Immature natural killer cell (primary cell): ENCODE data around the gene ASXL2. TPM values are rescaled to one million over a fixed set of nuclear protein-coding genes. Genes with fewer than 3 reads are reported as not detected.
"Not testable (repeated sequence)": the region's sequence is repeated elsewhere in the genome, so short reads cannot be mapped to it uniquely, and the experiment has no call there.

Experiments
- DNase-seq, 3 donors: peaks; one replicate each; pipeline ENCODE4 v3.0.0; 2022; ENCODE audit warnings: mixed read lengths in 1 of 3
- H3K27ac Mint-ChIP-seq, 6 donors: one replicate each; pipeline ENCODE4 v1.8.0; 2020; ENCODE audit warnings: mixed read lengths in 6 of 6, mild to moderate bottlenecking in 5 of 6, inconsistent platforms in 4 of 6, moderate library complexity in 3 of 6
- H3K27me3 Mint-ChIP-seq, 3 donors: one replicate each; pipeline ENCODE4 v1.8.0; 2020 to 2021; ENCODE audit warnings: low read depth in 3 of 3, mild to moderate bottlenecking in 3 of 3, mixed read lengths in 3 of 3, moderate library complexity in 3 of 3, inconsistent platforms in 1 of 3
- H3K36me3 Mint-ChIP-seq, 3 donors: one replicate each; pipeline ENCODE4 v1.8.0; 2020; ENCODE audit warnings: mixed read lengths in 3 of 3, inconsistent platforms in 2 of 3, mild to moderate bottlenecking in 2 of 3
- H3K4me1 Mint-ChIP-seq, 2 donors: one replicate each; pipeline ENCODE4 v1.8.0; 2020; ENCODE audit warnings: inconsistent platforms in 2 of 2, mild to moderate bottlenecking in 2 of 2, mixed read lengths in 2 of 2, moderate library complexity in 1 of 2
- H3K4me3 Mint-ChIP-seq, 5 donors: one replicate each; pipeline ENCODE4 v1.8.0; 2020; ENCODE audit warnings: mild to moderate bottlenecking in 5 of 5, mixed read lengths in 5 of 5, inconsistent platforms in 3 of 5, moderate library complexity in 3 of 5
- H3K9me3 Mint-ChIP-seq, 6 donors: one replicate each; pipeline ENCODE4 v1.8.0; 2020; ENCODE audit warnings: mild to moderate bottlenecking in 6 of 6, mixed read lengths in 6 of 6, inconsistent platforms in 4 of 6, moderate library complexity in 3 of 6
- polyA plus RNA-seq, 3 donors: library from polyadenylated mRNA; unstranded; fragments of 300-500 nt; fragmentation: Illumina TruSeq; gene quantifications; one replicate each; pipeline ENCODE4 v1.2.3, GENCODE V29; 2021

Gene ASXL2
- polyA plus RNA-seq, 3 donors from 2014 or later, result 3.1 to 15.6 (median 4.7) TPM

GRCh38 chr2:25903216-25903776, 25.0 kb upstream of the ASXL2 start:
- no peak overlapping the region for H3K4me3 Mint-ChIP-seq
- DNase-seq, result no peak
- peaks cover 0 to 4% (median 1%) of the 10 kb centered on the region in 3 donors for H3K27me3 Mint-ChIP-seq
- H3K36me3 Mint-ChIP-seq, result no peaks in the 10 kb centered on the region
- H3K27ac Mint-ChIP-seq, result no peak overlapping the region
- no peaks in the 10 kb centered on the region for H3K4me1 Mint-ChIP-seq
- H3K9me3 Mint-ChIP-seq, result no peaks in the 10 kb centered on the region

- Mint-ChIP-seq H3K27ac (no peak overlapping the region), H3K4me3 (no peak overlapping the region), H3K36me3 (no peaks in the 10 kb centered on the region), H3K27me3 (peaks cover 0 to 3% (median 2%) of the 10 kb centered on the region in 3 donors), H3K4me1 (no peaks in the 10 kb centered on the region), H3K9me3 (no peaks in the 10 kb centered on the region)
- DNase-seq, result no peak
Measured at GRCh38 chr2:25899404-25899970, 21.2 kb upstream of the ASXL2 start.

GRCh38 chr2:25897506-25897905, 19.2 kb upstream of the ASXL2 start:
- DNase-seq, result no peak
- no peaks in the 10 kb centered on the region for H3K9me3 Mint-ChIP-seq
- H3K27me3 Mint-ChIP-seq, result peaks cover 0 to 3% (median 2%) of the 10 kb centered on the region in 3 donors
- H3K4me3 Mint-ChIP-seq, result no peak overlapping the region
- no peaks in the 10 kb centered on the region for H3K4me1 Mint-ChIP-seq
- H3K27ac Mint-ChIP-seq, result no peak overlapping the region
- H3K36me3 Mint-ChIP-seq, result no peaks in the 10 kb centered on the region

GRCh38 chr2:25896308-25896707, 18.0 kb upstream of the ASXL2 start:
- H3K36me3 Mint-ChIP-seq, H3K27me3 Mint-ChIP-seq, H3K4me3 Mint-ChIP-seq, DNase-seq, H3K4me1 Mint-ChIP-seq, H3K27ac Mint-ChIP-seq, H3K9me3 Mint-ChIP-seq: not testable (repeated sequence)

GRCh38 chr2:25895610-25896009, 17.3 kb upstream of the ASXL2 start:
- no peak for DNase-seq
- Mint-ChIP-seq H3K4me1 (no peaks in the 10 kb centered on the region), H3K36me3 (no peaks in the 10 kb centered on the region), H3K4me3 (no peak overlapping the region), H3K9me3 (no peaks in the 10 kb centered on the region), H3K27ac (no peak overlapping the region), H3K27me3 (peaks cover 0 to 2% (median 1%) of the 10 kb centered on the region in 3 donors)

GRCh38 chr2:25895018-25895417, 16.7 kb upstream of the ASXL2 start:
- no peaks in the 10 kb centered on the region for H3K36me3 Mint-ChIP-seq
- DNase-seq, result no peak
- no peak overlapping the region for H3K4me3 Mint-ChIP-seq
- no peaks in the 10 kb centered on the region for H3K9me3 Mint-ChIP-seq
- peaks cover 0 to 2% (median 1%) of the 10 kb centered on the region in 3 donors for H3K27me3 Mint-ChIP-seq
- no peaks in the 10 kb centered on the region for H3K4me1 Mint-ChIP-seq
- H3K27ac Mint-ChIP-seq, result no peak overlapping the region

- H3K27me3 Mint-ChIP-seq, result peaks cover 0 to 2% (median 1%) of the 10 kb centered on the region in 3 donors
- no peaks in the 10 kb centered on the region for H3K36me3 Mint-ChIP-seq
- no peak for DNase-seq
- H3K9me3 Mint-ChIP-seq, result no peaks in the 10 kb centered on the region
- H3K4me1 Mint-ChIP-seq, result no peaks in the 10 kb centered on the region
- H3K4me3 Mint-ChIP-seq, result no peak overlapping the region
- no peak overlapping the region for H3K27ac Mint-ChIP-seq
Measured at GRCh38 chr2:25894135-25894830, 16.0 kb upstream of the ASXL2 start.

- no peak overlapping the region for H3K27ac Mint-ChIP-seq
- DNase-seq, result no peak
- no peaks in the 10 kb centered on the region for H3K4me1 Mint-ChIP-seq
- H3K36me3 Mint-ChIP-seq, result no peaks in the 10 kb centered on the region
- H3K27me3 Mint-ChIP-seq, result peaks cover 0 to 3% (median 2%) of the 10 kb centered on the region in 3 donors
- H3K9me3 Mint-ChIP-seq, result no peaks in the 10 kb centered on the region
- H3K4me3 Mint-ChIP-seq, result no peak overlapping the region
Measured at GRCh38 chr2:25891672-25892071, 13.4 kb upstream of the ASXL2 start.

GRCh38 chr2:25887624-25888242, 9.4 kb upstream of the ASXL2 start:
- H3K9me3 Mint-ChIP-seq, result no peaks in the 10 kb centered on the region
- no peak overlapping the region for H3K27ac Mint-ChIP-seq
- no peak for DNase-seq
- H3K36me3 Mint-ChIP-seq, result no peaks in the 10 kb centered on the region
- no peaks in the 10 kb centered on the region for H3K4me1 Mint-ChIP-seq
- H3K27me3 Mint-ChIP-seq, result peaks cover 2 to 9% (median 3%) of the 10 kb centered on the region in 3 donors
- no peak overlapping the region for H3K4me3 Mint-ChIP-seq

GRCh38 chr2:25885933-25886332, 7.6 kb upstream of the ASXL2 start:
- Mint-ChIP-seq H3K36me3 (no peaks in the 10 kb centered on the region), H3K9me3 (no peaks in the 10 kb centered on the region), H3K27ac (no peak overlapping the region), H3K4me1 (no peaks in the 10 kb centered on the region), H3K4me3 (no peak overlapping the region), H3K27me3 (peaks cover 2 to 9% (median 3%) of the 10 kb centered on the region in 3 donors)
- DNase-seq, result no peak

GRCh38 chr2:25881764-25882163, 3.5 kb upstream of the ASXL2 start:
- Mint-ChIP-seq H3K27me3 (peaks cover 5 to 20% (median 19%) of the 10 kb centered on the region in 3 donors), H3K36me3 (no peaks in the 10 kb centered on the region), H3K4me3 (no peak overlapping the region), H3K9me3 (no peaks in the 10 kb centered on the region), H3K27ac (no peak overlapping the region), H3K4me1 (peaks cover 15 to 19% of the 10 kb centered on the region in 2 donors)
- DNase-seq, result no peak

- H3K27me3 Mint-ChIP-seq, result peaks cover 5 to 18% (median 16%) of the 10 kb centered on the region in 3 donors
- peak overlapping the region; percentile 92 to 99 (median 98) for H3K4me3 Mint-ChIP-seq
- H3K36me3 Mint-ChIP-seq, result no peaks in the 10 kb centered on the region
- H3K27ac Mint-ChIP-seq, result peak overlapping the region; percentile 96 to 99 (median 97)
- no peaks in the 10 kb centered on the region for H3K9me3 Mint-ChIP-seq
- H3K4me1 Mint-ChIP-seq, result peaks cover 28 to 38% of the 10 kb centered on the region in 2 donors
- no peak for DNase-seq
Measured at GRCh38 chr2:25879133-25879730, 945 bp upstream of the ASXL2 start.

- peak overlapping the region; percentile 95 to 99 (median 97) for H3K27ac Mint-ChIP-seq
- peaks cover 30 to 40% of the 10 kb centered on the region in 2 donors for H3K4me1 Mint-ChIP-seq
- H3K9me3 Mint-ChIP-seq, result no peaks in the 10 kb centered on the region
- no peaks in the 10 kb centered on the region for H3K36me3 Mint-ChIP-seq
- peaks cover 5 to 17% (median 11%) of the 10 kb centered on the region in 3 donors for H3K27me3 Mint-ChIP-seq
- DNase-seq, result peak; percentile 56 to 59 (median 57)
- peak overlapping the region; percentile 92 to 99 (median 98) for H3K4me3 Mint-ChIP-seq
Measured at GRCh38 chr2:25877431-25878360, 591 bp downstream of the ASXL2 start.
